PC-3 (cell line): ENCODE measurements around the gene PRKAR1B. TPM values are rescaled to one million over a fixed set of nuclear protein-coding genes. Genes with fewer than 3 reads are reported as not detected.

Experiments
- ATAC-seq: fragments of 200-7000 bp; cut with Tn5 transposase; 2 replicates; pipeline ENCODE4 v1.9.1; 2020; ENCODE audit warnings: mild to moderate bottlenecking, moderate library complexity
- BruUV-seq: library from RNA; stranded (reverse); fragments of 400-500 nt; replicated peaks from 2 replicates; lab custom pipeline; 2021; lab: Mats Ljungman, UMichigan
- CTCF ChIA-PET: fragments of 300-600 bp; sonication (Branson Sonifier 250); formaldehyde crosslinking; loops from one replicate; lab custom pipeline; 2022; ENCODE audit warnings: antibody characterized with exemption; lab: Charles Lee
- POLR2A ChIA-PET: fragments of 300-600 bp; sonication (Branson Sonifier 250); formaldehyde crosslinking; loops from one replicate; lab custom pipeline; 2022; ENCODE audit warnings: antibody characterized with exemption; ENCODE audit not compliant: unreplicated experiment; lab: Charles Lee
- DNase-seq: peaks from one replicate; pipeline ENCODE4 v3.0.0-alpha.2; 2015
- H2AFZ ChIP-seq: fragments of 300-600 bp; sonication (generic); 2 replicates; pipeline ENCODE4 v1.6.0; 2016; ENCODE audit warnings: antibody characterized with exemption, low read length
- H3F3A ChIP-seq: fragments of 300-600 bp; sonication (generic); one replicate; pipeline ENCODE4 v1.6.0; 2017; ENCODE audit warnings: antibody characterized with exemption, low read length, control low read depth, mild to moderate bottlenecking; ENCODE audit not compliant: unreplicated experiment
- H3K27ac ChIP-seq: fragments of 300-600 bp; sonication (generic); 2 replicates; pipeline ENCODE4 v1.5.1; 2016; ENCODE audit warnings: mild to moderate bottlenecking, low read length
- H3K27me3 ChIP-seq: fragments of 300-600 bp; sonication (generic); 2 replicates; pipeline ENCODE4 v1.6.1; 2016; ENCODE audit warnings: low read length, mixed read lengths
- H3K36me3 ChIP-seq: fragments of 300-600 bp; sonication (generic); 2 replicates; pipeline ENCODE4 v1.6.1; 2016; ENCODE audit warnings: low read depth, mixed run types, low read length, mixed read lengths
- H3K4me1 ChIP-seq: fragments of 300-600 bp; sonication (generic); 2 replicates; pipeline ENCODE4 v1.5.1; 2016; ENCODE audit warnings: low read length; ENCODE audit not compliant: insufficient read depth
- H3K4me2 ChIP-seq: fragments of 300-600 bp; sonication (generic); 2 replicates; pipeline ENCODE4 v1.6.0; 2016; ENCODE audit warnings: low read length
- H3K4me3 ChIP-seq: fragments of 300-600 bp; sonication (generic); 2 replicates; pipeline ENCODE4 v1.5.1; 2016; ENCODE audit warnings: mild to moderate bottlenecking, low read length, mixed read lengths
- H3K79me2 ChIP-seq: fragments of 300-600 bp; sonication (generic); 2 replicates; pipeline ENCODE4 v1.6.1; 2017; ENCODE audit warnings: low read length, mixed read lengths
- H3K9ac ChIP-seq: fragments of 300-600 bp; sonication (generic); 2 replicates; pipeline ENCODE4 v1.6.0; 2016; ENCODE audit warnings: mild to moderate bottlenecking, low read length
- H3K9me2 ChIP-seq: fragments of 300-600 bp; sonication (generic); replicated peaks from 2 replicates; pipeline ENCODE4 v1.6.1; 2016; ENCODE audit warnings: mixed run types, low read length, mixed read lengths
- H3K9me3 ChIP-seq: fragments of 300-600 bp; sonication (generic); 2 replicates; pipeline ENCODE4 v1.6.1; 2016; ENCODE audit warnings: low read length, mixed read lengths
- H4K20me1 ChIP-seq: fragments of 300-600 bp; sonication (generic); 2 replicates; pipeline ENCODE4 v1.6.1; 2016; ENCODE audit warnings: low read length, mixed read lengths
- EZH2 ChIP-seq: fragments of 300-600 bp; sonication (generic); IDR thresholded peaks from one replicate; pipeline ENCODE4 v1.6.1; 2017; ENCODE audit warnings: antibody characterized with exemption, mild to moderate bottlenecking, low read length; ENCODE audit not compliant: unreplicated experiment
- EZH2phosphoT487 ChIP-seq: fragments of 300-600 bp; sonication (generic); IDR thresholded peaks from 2 replicates; pipeline ENCODE4 v1.6.1; 2018; ENCODE audit warnings: mild to moderate bottlenecking, antibody characterized with exemption, low read length, borderline replicate concordance
- intact Hi-C: fragments of 100-400 bp; cut with micrococcal nuclease; formaldehyde crosslinking; loops from 2 replicates; pipeline ENCODE4 v1.9.0; 2023
- total RNA-seq: library from RNA; depleted of rRNA; stranded (reverse); fragments of >200 nt; gene quantifications from 2 replicates; pipeline ENCODE4 v1.2.3, GENCODE V29; 2014
- TF ChIP-seq, protein P1 (sequence below): fragments of 300-600 bp; sonication (generic); conservative IDR thresholded peaks from 2 replicates; pipeline ENCODE4 v1.5.1; 2017; ENCODE audit warnings: antibody characterized with exemption, low read depth, mild to moderate bottlenecking, low read length

The PRKAR1B gene
- total RNA-seq, 1 experiment from 2014 or later = 15.6 TPM

DNA sequence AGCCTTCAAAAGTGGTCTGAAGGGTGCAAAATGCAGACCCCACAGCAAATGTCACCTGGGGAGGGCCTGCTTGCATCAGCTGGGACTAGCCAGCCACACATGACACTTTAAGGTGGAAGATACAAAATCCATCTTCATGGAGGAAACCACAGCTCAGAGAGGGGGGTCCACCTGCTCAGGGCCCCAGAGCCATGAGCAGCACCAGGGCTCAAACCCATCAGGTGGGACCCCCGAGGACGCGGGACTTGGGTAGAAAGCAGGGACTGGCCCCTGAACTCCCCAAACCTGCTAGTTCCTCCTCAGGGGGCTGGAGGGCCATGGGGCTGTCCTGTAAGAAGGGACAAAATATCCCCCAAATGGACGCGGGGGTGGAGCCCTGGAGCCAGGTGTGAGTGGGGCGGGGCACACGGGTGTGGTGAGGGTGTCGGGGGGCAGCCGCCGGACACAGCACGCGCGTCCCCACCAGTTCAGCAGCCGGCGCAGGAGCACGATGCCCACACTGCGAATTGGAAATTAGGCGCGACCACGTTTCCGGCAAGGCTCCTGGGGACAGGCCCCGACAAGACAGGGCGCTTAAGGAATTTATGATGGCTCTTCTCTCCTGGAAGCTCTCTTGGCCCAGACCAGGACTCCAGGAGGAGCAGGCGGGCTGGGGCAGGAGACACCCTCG, 215.5 kb downstream of the PRKAR1B start:
- Histone ChIP-seq H3K4me1 (no peaks in the 10 kb centered on the region), H3K27me3 (no peaks in the 10 kb centered on the region), H4K20me1 (no peaks in the 10 kb centered on the region), H3K27ac (no peak overlapping the region), H3K9me2 (no peaks in the 10 kb centered on the region), H3K36me3 (no peaks in the 10 kb centered on the region; the same call in 1 of the 2 replicates), H3F3A (no peaks in the 10 kb centered on the region), H3K4me3 (no peak overlapping the region), H3K9me3 (no peaks in the 10 kb centered on the region), H3K4me2 (no peak overlapping the region), H2AFZ (no peak overlapping the region), H3K79me2 (peaks cover 32% of the 10 kb centered on the region), H3K9ac (no peak overlapping the region)
- POLR2A ChIA-PET = no interaction called here
- BruUV-seq = no TSS peak
- CTCF ChIA-PET = no interaction called here
- DNase-seq (no peak), ATAC-seq (no peak)
- intact Hi-C loops = no loop called here
- TF ChIP-seq EZH2 = no peak
- TF ChIP-seq, protein P1, sequence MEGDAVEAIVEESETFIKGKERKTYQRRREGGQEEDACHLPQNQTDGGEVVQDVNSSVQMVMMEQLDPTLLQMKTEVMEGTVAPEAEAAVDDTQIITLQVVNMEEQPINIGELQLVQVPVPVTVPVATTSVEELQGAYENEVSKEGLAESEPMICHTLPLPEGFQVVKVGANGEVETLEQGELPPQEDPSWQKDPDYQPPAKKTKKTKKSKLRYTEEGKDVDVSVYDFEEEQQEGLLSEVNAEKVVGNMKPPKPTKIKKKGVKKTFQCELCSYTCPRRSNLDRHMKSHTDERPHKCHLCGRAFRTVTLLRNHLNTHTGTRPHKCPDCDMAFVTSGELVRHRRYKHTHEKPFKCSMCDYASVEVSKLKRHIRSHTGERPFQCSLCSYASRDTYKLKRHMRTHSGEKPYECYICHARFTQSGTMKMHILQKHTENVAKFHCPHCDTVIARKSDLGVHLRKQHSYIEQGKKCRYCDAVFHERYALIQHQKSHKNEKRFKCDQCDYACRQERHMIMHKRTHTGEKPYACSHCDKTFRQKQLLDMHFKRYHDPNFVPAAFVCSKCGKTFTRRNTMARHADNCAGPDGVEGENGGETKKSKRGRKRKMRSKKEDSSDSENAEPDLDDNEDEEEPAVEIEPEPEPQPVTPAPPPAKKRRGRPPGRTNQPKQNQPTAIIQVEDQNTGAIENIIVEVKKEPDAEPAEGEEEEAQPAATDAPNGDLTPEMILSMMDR = no peak

DNA sequence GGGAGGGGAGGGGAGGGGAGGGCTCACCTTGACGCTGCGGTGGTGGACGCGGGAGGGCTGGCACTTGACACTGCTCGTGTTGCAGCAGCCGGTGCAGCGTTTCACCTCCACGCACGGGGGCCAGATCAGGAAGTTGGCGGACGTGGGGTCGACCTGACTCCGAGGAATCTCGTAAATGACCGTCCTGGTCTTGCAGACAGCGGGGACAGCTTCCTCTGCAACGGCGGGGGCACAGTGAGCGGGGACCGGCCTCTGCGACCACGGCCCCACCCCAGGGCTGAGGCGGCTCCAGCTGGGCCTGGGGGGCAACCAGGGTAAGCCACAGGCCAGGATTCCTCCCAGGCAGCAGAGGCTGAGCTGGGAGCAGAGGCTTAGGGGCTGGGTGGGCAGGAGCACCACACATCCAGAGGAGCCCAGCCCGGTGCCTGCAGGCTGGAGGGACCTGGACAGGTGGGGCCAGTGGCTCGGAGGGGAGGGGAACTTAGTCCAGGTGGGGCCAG, 216.2 kb downstream of the PRKAR1B start:
- H3K9me3 ChIP-seq = no peaks in the 10 kb centered on the region
- H3K27ac ChIP-seq = no peak overlapping the region
- ATAC-seq (no peak), DNase-seq (no peak)
- intact Hi-C loops = no loop called here
- no peaks in the 10 kb centered on the region for H3K9me2 ChIP-seq
- H3K4me3 ChIP-seq = no peak overlapping the region
- BruUV-seq = no TSS peak
- no peak overlapping the region for H3K4me2 ChIP-seq
- H3F3A ChIP-seq = no peaks in the 10 kb centered on the region
- no peak overlapping the region for H3K9ac ChIP-seq
- H4K20me1 ChIP-seq = no peaks in the 10 kb centered on the region
- POLR2A ChIA-PET = no interaction called here
- CTCF ChIA-PET = no interaction called here
- no peaks in the 10 kb centered on the region for H3K27me3 ChIP-seq
- H2AFZ ChIP-seq = no peak overlapping the region
- no peaks in the 10 kb centered on the region for H3K4me1 ChIP-seq
- peaks cover 25% of the 10 kb centered on the region for H3K79me2 ChIP-seq
- no peaks in the 10 kb centered on the region; the same call in 1 of the 2 replicates for H3K36me3 ChIP-seq
- no peak for TF ChIP-seq EZH2

DNA sequence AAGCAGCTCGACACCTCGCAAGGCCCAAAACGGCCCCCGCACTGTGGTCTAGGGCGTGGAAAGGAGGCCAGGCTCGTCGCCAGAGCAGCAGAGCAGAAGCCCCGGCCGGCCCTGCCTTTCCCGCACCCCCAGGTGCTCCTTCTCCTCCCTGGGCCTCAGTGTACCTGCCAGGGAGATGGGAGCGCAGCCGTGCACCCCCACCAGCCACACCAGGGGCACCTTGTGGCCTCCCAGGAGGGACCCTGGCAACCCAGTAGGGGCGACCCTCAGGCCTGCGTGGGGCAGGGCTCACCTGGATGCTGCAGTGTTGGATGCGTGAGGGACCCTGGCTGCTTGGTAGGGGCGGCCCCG, 217.0 kb downstream of the PRKAR1B start:
- Histone ChIP-seq H3K27me3 (no peaks in the 10 kb centered on the region), H3K4me2 (no peak overlapping the region), H3K9ac (no peak overlapping the region), H3K9me3 (no peaks in the 10 kb centered on the region), H3K9me2 (no peaks in the 10 kb centered on the region), H4K20me1 (no peaks in the 10 kb centered on the region), H3K27ac (no peak overlapping the region), H3F3A (no peaks in the 10 kb centered on the region), H3K4me1 (no peaks in the 10 kb centered on the region), H3K4me3 (no peak overlapping the region), H3K36me3 (no peaks in the 10 kb centered on the region; the same call in 1 of the 2 replicates), H2AFZ (no peak overlapping the region), H3K79me2 (peaks cover 19% of the 10 kb centered on the region)
- intact Hi-C loops = no loop called here
- ATAC-seq (no peak), DNase-seq (no peak)
- ChIA-PET POLR2A (no interaction called here), CTCF (no interaction called here)
- BruUV-seq = no TSS peak
- TF ChIP-seq EZH2phosphoT487 (no peak), EZH2 (no peak)
- TF ChIP-seq, protein P1 = no peak
